Measurements from ENCODE around the gene NUCB2. TPM values are rescaled to one million over a fixed set of nuclear protein-coding genes. Genes with fewer than 3 reads are reported as not detected.

Gene NUCB2
- total and polyA plus RNA-seq, 2 donors (not counting 1 experiment from before 2014, with no cell fraction given) = 164 to 176 TPM

DNA sequence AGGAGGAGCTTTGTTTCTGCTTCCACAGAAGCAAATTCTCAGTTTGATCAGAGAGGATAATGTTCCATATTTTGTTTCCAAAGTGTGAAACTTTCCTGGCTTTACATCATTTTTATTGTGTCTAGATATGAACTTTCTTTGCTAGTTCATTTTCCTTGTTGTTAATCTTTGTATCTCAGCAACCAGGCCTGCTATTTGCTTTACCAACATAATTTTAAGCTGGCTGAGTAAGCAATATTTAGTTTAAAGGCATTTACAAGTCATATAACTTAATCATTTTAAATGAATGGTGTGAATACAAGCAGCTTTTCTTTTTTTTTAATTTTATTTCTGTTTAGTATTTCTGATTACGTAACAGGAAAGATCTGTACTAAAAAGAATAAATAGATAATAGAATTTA lies 15.2 kb downstream of the NUCB2 start:
- H3K4me1 ChIP-seq (ENCODE audit: control insufficient read depth, extremely low read depth, insufficient read depth, low read length) = no peaks in the 10 kb centered on the region
- no peak overlapping the region for H3K4me3 ChIP-seq (replicated peaks in 1 of 4; ENCODE audit: control extremely low read depth in 1 of 4, insufficient read depth in 1 of 4, low read depth in 3 of 4, low read length in 4 of 4)
- H4K20me1 ChIP-seq (ENCODE audit: control insufficient read depth, extremely low read depth, insufficient read depth, low read length) = no peaks in the 10 kb centered on the region
- TF ChIP-seq EZH2 (IDR thresholded peaks at IDR 0.05; ENCODE audit: low read length, missing control alignments) = no peak
- TF ChIP-seq, protein P1, sequence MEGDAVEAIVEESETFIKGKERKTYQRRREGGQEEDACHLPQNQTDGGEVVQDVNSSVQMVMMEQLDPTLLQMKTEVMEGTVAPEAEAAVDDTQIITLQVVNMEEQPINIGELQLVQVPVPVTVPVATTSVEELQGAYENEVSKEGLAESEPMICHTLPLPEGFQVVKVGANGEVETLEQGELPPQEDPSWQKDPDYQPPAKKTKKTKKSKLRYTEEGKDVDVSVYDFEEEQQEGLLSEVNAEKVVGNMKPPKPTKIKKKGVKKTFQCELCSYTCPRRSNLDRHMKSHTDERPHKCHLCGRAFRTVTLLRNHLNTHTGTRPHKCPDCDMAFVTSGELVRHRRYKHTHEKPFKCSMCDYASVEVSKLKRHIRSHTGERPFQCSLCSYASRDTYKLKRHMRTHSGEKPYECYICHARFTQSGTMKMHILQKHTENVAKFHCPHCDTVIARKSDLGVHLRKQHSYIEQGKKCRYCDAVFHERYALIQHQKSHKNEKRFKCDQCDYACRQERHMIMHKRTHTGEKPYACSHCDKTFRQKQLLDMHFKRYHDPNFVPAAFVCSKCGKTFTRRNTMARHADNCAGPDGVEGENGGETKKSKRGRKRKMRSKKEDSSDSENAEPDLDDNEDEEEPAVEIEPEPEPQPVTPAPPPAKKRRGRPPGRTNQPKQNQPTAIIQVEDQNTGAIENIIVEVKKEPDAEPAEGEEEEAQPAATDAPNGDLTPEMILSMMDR (conservative IDR thresholded peaks at IDR 0.05 in 1 of 2, IDR thresholded peaks at IDR 0.05 in 1 of 2; ENCODE audit: low read depth in 1 of 2, low read length in 2 of 2) = no peak
- H3K27ac ChIP-seq (ENCODE audit: insufficient read depth, low read length) = no peak overlapping the region
- no peak overlapping the region for H3K9ac ChIP-seq (ENCODE audit: insufficient read depth, low read length)
- H2AFZ ChIP-seq (ENCODE audit: low read length) = no peak overlapping the region
- no peak overlapping the region for H3K4me2 ChIP-seq (ENCODE audit: extremely low read depth, insufficient read depth, low read length)
- no peaks in the 10 kb centered on the region for H3K79me2 ChIP-seq (ENCODE audit: control insufficient read depth, insufficient read depth, low read length)
- H3K27me3 ChIP-seq (ENCODE audit: control insufficient read depth, insufficient read depth, low read length) = no peaks in the 10 kb centered on the region
- no peaks in the 10 kb centered on the region for H3K36me3 ChIP-seq (ENCODE audit: control insufficient read depth, insufficient read depth, low read length)
- DNase-seq (ENCODE audit: low read depth in 2 of 2) = no peak
- H3K9me3 ChIP-seq (ENCODE audit: control insufficient read depth, insufficient read depth, low read depth, low read length) = no peaks in the 10 kb centered on the region

DNA sequence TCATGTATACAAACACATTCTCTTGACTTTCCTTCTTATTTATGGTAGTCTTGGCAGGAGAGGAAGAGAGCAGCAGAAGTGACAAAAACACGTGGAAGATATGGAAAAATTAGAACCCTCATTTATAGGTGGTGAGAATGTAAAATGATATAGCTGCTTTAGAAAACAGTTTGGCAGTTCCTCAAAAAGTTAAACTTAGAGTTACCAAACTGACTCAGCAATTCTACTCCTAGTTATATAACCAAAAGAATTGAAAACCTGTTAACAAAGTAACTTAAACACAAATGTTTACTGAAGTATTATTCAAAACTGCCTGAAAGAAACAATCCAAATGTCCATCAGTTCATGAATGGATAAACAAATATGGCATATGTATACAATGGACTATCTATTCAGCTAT lies 16.8 kb downstream of the NUCB2 start:
- Histone ChIP-seq H4K20me1 (ENCODE audit: control insufficient read depth, extremely low read depth, insufficient read depth, low read length) (no peaks in the 10 kb centered on the region), H2AFZ (ENCODE audit: low read length) (no peak overlapping the region), H3K4me1 (ENCODE audit: control insufficient read depth, extremely low read depth, insufficient read depth, low read length) (no peaks in the 10 kb centered on the region), H3K9me3 (ENCODE audit: control insufficient read depth, insufficient read depth, low read depth, low read length) (no peaks in the 10 kb centered on the region), H3K27me3 (ENCODE audit: control insufficient read depth, insufficient read depth, low read length) (no peaks in the 10 kb centered on the region), H3K36me3 (ENCODE audit: control insufficient read depth, insufficient read depth, low read length) (no peaks in the 10 kb centered on the region), H3K9ac (ENCODE audit: insufficient read depth, low read length) (no peak overlapping the region), H3K27ac (ENCODE audit: insufficient read depth, low read length) (no peak overlapping the region), H3K79me2 (ENCODE audit: control insufficient read depth, insufficient read depth, low read length) (no peaks in the 10 kb centered on the region), H3K4me2 (ENCODE audit: extremely low read depth, insufficient read depth, low read length) (no peak overlapping the region), H3K4me3 (replicated peaks in 1 of 4; ENCODE audit: control extremely low read depth in 1 of 4, insufficient read depth in 1 of 4, low read depth in 3 of 4, low read length in 4 of 4) (no peak overlapping the region)
- TF ChIP-seq EZH2 (IDR thresholded peaks at IDR 0.05; ENCODE audit: low read length, missing control alignments) = no peak
- TF ChIP-seq, protein P1 (conservative IDR thresholded peaks at IDR 0.05 in 1 of 2, IDR thresholded peaks at IDR 0.05 in 1 of 2; ENCODE audit: low read depth in 1 of 2, low read length in 2 of 2) = no peak
- DNase-seq (ENCODE audit: low read depth in 2 of 2) = peak in 1 of 2 donors; percentile 11

DNA sequence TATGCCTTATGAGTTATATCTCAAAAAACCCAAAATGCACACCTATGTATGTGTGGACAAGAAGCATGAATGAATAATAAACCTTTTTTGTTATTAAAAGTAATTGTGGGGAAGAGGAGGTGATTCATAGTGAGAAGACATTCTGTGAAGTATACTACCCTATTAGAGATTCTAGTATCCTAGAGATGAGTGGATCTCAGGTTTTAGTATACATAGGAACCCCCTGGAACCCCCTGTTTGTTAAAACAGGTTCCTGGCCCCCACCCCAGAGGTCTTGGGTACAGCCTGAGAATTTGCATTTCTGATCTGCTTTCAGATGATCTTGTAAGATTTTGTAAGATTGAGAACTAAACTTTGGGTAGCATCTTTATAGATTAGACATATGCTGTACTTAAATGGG lies 17.5 kb downstream of the NUCB2 start:
- TF ChIP-seq EZH2 (IDR thresholded peaks at IDR 0.05; ENCODE audit: low read length, missing control alignments) = no peak
- Histone ChIP-seq H4K20me1 (ENCODE audit: control insufficient read depth, extremely low read depth, insufficient read depth, low read length) (no peaks in the 10 kb centered on the region), H3K36me3 (ENCODE audit: control insufficient read depth, insufficient read depth, low read length) (no peaks in the 10 kb centered on the region), H3K27me3 (ENCODE audit: control insufficient read depth, insufficient read depth, low read length) (no peaks in the 10 kb centered on the region), H3K9ac (ENCODE audit: insufficient read depth, low read length) (no peak overlapping the region), H3K4me1 (ENCODE audit: control insufficient read depth, extremely low read depth, insufficient read depth, low read length) (no peaks in the 10 kb centered on the region), H3K27ac (ENCODE audit: insufficient read depth, low read length) (no peak overlapping the region), H3K9me3 (ENCODE audit: control insufficient read depth, insufficient read depth, low read depth, low read length) (no peaks in the 10 kb centered on the region), H3K4me3 (replicated peaks in 1 of 4; ENCODE audit: control extremely low read depth in 1 of 4, insufficient read depth in 1 of 4, low read depth in 3 of 4, low read length in 4 of 4) (no peak overlapping the region), H3K4me2 (ENCODE audit: extremely low read depth, insufficient read depth, low read length) (no peak overlapping the region), H3K79me2 (ENCODE audit: control insufficient read depth, insufficient read depth, low read length) (no peaks in the 10 kb centered on the region), H2AFZ (ENCODE audit: low read length) (no peak overlapping the region)
- no peak for DNase-seq (ENCODE audit: low read depth in 2 of 2)
